Activated T-helper 9 cell treated with anti-CD3 and anti-CD28 coated beads, Interleukin-2, amount 50 U/mL, for 16 hours (primary cell): Measurements from ENCODE around the gene NRF1.
"Not testable (repeated sequence)": the region's sequence is repeated elsewhere in the genome, so short reads cannot be mapped to it uniquely, and the experiment has no call there.

Experiments
- DNase-seq: peaks from one replicate; pipeline ENCODE4 v3.0.0-alpha.2; 2020; ENCODE audit warnings: low read depth

The NRF1 gene

DNA sequence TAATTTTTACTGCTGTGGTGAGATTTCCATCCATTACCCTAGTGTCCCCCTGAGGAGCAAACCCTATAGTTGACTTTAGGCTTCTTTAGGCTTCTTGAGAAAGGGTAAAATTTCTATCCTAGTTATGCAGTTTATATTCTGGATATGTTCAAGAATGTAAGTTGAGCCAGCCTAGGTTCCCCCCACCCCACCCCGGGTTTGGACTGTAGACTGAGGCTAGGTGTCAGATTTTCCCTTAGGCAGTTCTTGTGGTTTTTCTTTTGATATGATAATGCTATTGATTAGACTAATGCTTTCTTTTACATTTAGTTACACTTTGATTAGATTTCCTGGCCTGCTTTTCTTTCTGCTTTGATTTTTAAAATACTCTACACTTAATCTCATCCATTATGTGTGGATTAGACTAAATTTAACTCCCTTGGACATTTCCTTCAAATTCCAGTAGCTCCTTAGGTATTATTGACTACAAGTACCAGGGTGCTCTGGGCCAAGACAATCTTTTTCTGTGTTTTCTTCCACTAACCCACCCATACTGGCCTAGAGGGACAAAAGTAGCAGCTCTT, 37.7 kb downstream of the NRF1 start:
- DNase-seq: no peak

DNA sequence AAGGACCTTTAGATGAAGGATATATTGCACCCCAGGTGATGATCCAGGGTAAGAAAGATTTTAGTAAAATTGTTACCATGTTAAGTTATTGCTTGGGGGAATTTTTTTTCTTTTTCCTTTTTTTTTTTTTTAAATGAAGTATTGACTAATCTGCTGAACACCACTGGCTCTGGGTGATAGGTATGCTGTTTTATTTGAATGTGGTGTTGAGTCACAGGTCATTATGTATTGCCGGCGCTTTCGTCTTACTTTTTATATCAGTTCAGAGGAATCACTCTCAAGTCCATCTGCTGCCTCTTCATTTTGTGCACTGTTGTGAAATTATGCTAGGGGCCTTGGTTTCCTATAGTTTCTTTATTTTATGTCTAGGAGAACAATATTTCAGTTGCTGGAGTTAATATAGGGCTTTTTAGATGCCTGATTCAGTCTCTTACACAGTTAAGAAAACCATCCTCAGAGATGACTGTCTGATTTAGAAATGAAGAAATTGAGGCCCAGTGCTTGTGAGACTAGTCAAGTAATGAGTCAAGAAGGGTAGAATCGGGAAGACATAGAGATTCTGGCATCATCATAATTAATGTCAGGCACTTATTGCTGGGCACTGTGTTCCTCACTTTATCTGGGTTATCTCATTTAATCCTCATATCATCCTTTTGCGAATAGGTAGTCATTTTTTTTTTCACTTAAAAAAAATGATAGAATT, 38.7 kb downstream of the NRF1 start:
- DNase-seq: no peak

DNA sequence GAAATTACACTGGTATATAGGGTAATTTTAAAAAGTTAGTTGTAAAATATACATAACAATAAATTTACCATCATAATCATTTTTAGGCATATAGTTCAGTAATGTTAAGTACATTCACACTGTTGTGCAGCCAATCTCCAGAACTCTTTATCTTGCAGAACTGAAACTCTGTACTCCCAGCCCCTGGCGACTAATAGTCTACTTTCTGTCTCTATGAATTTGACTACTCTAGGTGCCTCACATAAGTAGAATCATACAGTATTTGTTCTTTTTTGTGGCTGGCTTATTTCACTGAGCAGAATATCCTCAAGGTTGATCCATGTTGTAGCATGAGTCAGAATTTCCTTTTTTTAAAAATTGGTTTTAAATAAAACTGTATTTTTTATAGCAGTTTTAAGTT, 41.4 kb downstream of the NRF1 start:
- no peak for DNase-seq

DNA sequence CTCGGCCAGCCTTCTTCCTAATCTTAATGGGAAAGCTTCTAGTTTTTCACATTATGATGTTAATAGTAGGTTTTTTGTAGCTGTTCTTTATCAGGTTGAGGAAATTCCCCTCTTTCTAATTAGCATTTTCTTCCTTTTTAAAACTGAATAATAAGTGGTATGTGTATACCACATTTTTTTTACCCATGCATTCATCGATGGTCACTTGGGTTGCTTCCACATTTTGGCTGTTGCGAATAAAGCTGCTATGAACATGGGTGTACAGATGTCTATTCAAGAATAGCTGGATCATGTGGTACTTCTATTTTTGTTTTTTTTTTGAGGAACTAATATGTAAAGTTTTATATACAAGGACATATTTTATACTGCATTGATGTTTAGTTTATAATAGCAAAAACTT, 44.3 kb downstream of the NRF1 start:
- DNase-seq: no peak

DNA sequence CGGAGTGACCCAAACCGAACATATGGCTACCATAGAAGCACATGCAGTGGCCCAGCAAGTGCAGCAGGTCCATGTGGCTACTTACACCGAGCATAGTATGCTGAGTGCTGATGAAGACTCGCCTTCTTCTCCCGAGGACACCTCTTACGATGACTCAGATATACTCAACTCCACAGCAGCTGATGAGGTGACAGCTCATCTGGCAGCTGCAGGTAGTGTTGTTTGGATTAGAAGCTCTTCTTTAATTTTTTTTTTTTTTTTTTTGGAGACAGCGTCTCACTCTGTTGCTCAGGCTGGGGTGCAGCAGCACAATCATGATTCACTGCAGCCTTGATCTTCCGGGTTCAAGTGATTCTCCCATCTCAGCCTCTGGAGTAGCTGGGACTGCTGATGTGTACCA, 45.8 kb downstream of the NRF1 start:
- DNase-seq: no peak

DNA sequence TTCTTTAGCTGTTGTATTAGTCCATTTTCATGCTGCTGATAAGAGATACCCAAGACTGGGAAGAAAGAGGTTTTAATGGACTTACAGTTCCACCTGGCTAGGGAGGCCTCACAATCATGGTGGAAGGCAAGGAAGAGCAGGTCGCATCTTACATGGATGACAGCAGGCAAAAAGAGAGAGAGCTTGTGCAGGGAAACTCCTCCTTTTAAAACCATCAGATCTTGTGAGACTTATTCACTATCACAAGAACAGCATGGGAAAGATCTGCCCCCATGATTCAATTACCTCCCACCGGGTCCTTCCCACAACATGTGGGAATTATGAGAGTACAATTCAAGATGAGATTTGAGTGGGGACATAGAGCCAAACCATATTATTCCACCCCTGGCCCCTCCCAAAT, 48.4 kb downstream of the NRF1 start:
- DNase-seq: not testable (repeated sequence)

DNA sequence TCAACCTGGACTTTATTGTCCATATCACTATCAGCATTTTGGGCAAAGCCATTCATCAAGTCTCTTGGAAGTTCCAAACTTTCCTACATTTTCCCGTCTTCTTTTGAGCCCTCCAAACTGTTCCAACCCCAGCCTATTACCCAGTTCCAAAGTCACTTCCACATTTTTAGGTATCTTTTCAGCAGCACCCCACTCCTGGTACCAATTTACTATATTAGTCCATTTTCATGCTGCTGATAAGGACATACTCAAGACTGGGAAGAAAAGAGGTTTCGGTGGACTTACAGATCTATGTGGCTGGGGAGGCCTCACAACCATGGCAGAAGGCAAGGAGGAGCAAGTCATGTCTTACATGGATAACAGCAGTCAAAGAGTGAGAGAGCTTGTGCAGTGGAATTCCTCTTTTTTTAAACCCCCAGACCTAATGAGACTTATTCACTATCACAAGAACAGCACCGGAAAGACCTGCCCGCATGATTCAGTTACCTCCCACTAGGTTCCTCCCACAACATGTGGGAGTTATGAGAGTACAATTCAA, 50.2 kb downstream of the NRF1 start:
- DNase-seq: no peak

DNA sequence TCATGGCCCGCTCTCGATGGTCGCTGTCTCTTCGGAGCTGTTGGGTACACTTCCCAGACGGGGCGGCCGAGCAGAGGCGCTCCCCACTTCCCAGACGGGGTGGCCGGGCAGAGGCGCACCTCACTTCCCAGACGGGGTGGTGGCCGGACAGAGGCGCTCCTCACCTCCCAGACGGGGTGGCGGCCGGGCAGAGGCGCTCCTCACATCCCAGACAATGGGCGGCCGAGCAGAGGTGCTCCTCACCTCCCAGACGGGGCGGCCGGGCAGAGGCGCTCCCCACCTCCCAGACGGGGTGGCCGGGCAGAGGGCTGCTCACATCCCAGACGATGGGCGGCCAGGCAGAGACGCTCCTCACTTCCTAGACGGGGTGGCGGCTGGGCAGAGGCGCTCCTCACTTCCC, 51.7 kb downstream of the NRF1 start:
- DNase-seq: not testable (repeated sequence)

DNA sequence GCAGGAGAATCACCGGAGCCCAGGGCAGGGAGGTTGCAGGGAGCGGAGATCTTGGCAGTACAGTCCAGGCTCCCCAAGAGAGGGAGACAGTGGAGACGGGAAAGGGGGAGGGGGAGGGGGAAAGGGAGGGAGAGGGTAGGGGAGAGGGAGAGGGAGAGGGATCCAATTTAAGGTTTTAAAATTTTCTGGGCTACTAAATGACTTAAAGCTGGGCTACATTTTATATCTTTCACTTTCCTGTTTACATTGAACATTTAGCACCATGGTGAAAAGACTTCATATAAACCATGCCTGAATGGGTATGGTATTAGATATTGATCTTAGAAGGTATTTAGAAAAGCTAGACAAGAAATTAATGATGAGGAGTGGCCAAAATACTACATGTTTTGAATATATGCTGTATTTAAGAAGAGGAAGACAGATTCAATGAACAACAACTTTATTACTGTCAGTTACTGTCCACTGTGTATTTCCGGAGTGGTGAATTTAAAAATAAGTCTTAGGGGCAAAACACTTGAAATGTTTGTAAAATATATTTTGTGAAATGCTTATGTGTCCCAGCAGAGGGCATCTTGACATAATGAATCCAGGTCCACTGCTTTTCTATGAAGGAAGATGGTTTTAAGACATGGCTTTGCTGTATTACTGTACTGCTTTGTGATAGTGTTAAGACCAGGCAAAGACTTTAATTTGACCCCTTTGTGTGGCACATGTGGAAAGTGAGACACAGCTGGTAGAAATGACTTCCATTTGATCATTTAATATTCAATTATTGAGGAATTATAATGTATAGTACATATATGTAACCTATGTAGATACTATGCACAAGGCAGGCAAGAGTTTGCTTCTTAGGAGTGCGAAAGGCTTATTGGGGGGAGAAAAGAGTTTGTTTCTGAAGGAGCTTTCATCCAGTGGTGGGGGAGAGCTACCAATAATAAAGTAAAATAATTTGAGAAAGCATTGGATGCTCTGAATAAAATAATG, 52.8 kb downstream of the NRF1 start:
- DNase-seq: no peak

DNA sequence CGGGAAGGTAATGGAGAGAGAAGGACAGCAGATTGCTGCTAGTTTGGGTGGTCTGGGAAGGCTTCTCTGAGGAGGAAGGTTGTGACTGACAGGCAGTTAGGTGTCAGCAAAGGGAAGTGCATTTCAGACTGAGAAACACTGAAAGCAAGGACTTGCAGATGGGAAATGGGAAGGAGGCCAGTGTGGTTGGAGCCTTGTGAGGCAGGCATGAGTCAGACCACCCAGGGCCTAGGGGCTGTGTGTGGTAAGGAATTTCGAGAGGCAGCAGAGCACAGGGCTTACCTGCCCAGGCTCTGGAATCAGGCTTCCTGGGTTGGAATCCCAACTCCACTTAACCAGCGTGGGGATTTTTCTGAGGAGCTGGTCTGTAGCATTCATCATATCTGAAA, 53.5 kb downstream of the NRF1 start:
- no peak for DNase-seq

DNA sequence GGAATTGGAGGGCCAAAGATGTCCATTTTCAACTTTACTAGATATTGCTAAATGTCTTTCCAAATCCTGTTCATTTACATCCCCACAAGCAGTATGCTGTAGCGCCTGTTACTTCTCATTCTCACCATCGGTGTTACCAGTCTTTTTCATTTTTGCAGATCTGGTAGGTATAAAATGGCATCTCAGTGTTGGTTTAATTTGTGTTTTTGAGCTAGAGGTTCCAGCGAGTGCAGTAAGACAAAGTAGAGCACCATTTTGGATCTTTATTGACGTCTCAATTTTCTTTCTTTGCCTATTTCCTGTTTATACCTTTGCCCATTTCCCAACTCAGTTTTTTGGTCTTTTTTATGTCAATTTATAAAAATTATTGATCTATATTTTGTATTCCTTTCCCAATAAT, 55.6 kb downstream of the NRF1 start:
- no peak for DNase-seq

DNA sequence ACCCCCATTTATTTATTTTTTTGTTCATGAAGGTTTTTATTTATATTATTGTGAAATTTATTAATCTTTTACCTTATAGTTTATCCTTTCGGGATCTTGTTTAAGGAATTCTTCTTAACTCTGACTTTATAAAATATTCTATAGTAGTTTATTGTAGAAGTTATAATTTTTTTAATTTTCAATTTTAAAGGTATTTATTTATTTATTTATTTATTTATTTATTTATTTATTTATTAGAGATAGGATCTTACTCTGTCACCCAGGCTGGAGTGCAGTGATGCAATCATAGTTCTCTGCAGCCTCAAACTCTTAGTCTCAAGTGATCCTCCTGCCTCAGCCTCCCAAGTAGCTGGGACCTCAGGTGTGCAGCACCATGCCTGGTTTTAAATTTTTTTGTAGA, 56.0 kb downstream of the NRF1 start:
- DNase-seq: no peak

DNA sequence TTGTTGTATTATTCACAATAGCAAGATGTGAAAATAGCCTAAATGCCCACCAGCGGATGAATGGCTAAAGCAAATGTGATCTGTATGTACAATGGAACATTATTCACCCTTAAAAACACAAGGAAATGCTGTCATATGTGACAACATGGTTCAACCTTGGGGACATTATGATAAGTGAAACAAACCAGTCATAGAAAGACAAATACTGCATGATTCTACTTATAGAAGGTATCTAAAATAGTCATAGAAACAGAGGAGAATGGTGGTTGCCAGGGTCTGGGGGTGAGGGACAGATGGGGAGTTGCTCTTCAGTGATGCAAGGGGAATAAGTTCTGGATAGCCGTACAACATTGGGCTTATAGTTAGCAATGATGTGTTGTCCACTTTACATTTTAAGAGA, 58.4 kb downstream of the NRF1 start:
- no peak for DNase-seq

DNA sequence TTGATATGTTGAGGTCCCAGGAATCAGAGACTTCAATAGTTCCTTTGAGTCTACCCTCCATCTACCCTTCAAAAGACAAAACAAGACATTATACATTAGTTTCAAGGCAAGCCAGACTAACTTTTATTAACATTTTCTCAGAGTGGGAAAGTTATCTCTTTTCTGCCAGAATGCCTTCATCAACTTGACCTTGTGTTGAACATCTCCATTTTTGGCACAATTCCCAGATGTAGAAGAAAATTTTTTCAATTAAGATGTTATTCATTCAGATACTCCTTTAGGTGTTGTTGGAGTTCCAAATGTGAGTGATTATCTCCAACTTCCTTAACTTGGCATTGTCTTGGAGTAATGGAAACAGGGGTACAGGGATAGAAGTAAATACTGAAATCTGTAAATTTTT, 59.1 kb downstream of the NRF1 start:
- no peak for DNase-seq

DNA sequence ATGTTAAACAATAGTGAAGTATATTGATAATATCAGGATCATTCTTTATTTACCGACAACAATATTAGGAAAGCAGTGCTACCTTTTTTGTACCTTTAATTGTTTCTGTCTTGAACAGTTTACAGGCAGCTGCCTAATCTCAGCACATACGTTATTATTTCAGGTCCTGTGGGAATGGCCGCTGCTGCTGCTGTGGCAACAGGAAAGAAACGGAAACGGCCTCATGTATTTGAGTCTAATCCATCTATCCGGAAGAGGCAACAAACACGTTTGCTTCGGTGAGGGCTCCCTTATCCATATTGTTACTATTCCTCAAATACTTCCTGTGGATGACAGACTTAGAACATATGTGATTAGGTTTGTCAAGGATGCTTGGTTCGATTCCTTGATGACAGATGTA, 59.7 kb downstream of the NRF1 start:
- DNase-seq: no peak

DNA sequence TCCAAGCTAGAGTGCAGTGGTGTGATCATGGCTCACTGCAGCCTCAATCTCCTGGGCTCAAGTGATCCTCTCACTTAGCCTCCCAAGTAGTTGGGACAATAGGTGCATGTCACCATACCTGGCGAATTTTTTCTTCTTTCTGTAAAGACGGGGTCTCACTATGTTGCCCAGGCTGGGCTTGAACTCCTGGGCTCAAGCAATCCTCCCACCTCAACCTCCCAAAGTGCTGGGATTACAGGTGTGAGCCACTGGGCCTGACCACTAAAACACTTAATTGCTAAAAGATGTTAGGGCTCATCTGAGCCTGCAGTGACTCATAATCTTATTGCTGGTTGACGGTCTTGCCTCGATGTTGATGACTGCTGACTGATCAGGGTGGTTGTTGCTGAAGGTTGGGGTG, 63.0 kb downstream of the NRF1 start:
- not testable (repeated sequence) for DNase-seq

DNA sequence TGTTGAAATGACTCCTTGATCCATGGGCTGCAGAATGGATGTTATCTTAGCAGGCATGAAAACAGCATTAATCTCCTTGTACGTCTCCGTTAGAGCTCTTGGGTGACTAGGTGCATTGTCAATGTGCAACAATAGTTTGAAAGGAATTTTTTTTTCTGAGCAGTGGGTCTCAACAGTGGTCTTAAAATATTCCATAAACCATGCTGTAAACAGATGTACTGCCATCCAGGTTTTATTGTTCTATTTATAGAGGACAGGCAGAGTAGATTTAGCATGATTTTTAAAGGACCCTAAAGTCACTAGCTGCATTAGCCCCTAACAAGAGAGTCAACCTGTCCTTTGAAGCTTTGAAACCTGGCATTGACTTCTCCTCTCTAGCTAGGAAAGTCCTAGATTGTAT, 64.0 kb downstream of the NRF1 start:
- DNase-seq: no peak

DNA sequence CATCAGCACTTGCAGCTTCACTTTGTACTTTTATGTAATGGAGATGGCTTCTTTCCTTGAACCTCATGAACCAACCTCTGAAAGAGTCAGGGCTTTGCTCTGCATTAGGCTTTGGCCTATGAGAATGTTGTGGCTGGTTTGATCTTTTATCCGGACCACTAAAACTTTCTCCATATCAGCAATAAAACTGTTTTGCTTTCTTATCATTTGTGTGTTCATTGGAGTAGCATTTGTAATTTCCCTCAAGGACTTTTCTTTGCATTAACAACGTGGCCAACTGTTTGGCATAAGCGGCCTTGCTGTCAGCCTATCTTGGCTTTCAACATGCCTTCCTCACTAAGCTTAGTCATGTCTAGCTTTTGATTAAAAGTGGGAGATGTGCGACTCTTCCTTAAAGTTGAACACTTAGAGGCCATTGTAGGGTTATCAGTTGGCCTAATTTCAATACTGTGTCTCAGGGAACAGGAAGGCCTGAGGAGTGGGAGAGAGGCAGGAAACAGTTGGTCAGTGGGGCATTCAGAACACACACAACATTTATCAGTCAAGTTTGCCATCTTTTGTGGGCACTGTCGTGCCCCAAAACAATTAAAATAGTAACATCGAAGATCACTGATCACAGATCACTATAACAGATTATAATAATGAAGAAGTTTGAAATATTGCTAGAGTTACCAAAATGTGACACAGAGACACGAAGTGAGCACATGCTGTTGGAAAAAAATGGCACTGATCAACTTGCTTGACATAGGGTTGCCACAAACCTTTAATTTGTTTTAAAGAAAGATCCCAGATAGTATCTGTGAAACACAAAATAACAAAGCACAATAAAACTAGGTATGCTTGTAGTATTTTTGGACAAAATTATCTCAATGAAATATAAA, 64.7 kb downstream of the NRF1 start:
- DNase-seq: no peak

DNA sequence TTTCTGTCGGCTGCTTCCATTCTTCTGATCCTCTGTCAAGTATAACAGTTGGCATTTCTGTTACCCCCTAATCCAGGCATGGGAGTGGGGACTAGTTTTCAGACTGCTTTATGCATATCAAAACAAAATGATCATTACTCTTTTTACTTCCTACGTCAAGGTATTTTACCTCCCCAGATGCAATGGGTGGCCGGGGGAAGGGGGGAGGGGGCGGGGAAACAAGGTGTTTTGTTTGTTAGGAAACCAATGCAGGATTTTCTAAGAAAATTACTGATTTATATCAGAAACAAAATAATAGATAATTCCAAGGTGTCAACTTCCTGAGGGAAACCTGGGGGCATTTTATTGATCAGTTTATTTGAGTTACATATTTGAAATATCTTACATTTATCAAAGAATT, 66.3 kb downstream of the NRF1 start:
- DNase-seq: no peak

DNA sequence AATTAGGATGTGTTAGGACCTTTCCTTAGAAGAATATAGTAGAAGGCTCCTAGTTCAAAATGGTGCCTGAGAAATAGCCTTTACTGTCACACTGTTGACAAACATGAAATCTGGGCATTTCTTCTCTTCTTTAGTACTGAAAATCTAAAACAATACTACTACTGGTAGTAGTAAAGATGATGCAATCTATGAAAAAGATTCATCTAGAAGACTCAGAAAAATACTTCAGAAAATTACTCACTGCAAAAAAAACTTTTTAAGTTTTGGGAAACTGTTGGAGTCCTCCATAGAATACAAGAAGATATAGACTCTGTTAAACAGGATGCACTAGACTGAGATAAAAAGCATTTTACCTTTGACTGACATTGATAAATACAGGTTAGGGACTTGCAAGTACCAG, 67.1 kb downstream of the NRF1 start:
- DNase-seq: no peak

DNA sequence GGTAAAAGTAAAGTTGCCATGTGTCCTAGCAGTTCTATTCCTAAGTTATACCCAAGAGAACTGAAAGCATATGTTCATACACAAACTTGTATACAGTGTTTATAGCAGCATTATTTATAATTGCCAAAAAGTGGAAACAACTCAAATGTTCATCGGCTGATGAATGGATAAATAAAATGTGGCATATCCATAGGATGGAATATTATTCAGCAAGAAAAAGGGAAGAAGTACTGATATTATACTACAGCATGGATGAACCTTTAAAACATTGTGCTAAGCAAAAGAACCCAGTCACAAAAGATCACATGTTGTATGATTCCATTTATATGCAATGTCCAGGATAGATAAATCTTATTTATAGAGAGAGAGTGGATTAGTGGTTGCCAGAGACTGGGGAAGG, 68.9 kb downstream of the NRF1 start:
- DNase-seq: no peak

DNA sequence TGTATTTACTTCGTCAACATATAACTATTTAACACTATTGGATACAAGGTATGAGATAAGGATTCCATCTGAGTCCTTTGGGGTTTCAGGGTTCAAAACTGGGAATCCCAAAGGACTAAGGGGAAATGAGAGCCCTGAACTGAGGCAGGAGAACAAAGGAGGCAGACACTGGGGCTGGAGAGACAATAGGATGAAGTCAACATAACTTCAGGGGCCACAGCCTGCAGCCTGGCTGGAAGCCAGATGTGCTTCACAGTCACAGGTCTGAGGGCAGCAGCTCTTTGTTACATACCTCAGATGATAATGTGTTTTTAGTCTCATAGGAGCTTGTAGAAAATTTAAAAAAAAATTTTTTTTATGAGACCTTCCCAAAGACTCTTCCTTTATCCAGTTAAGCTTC, 73.3 kb downstream of the NRF1 start:
- DNase-seq: no peak
